BLaER1 treated with 17β-estradiol and CSF1 and Interleukin-3, amounts not matched to agents 10 nM and 100 nM (cell line): Measurements from ENCODE around the gene XPC.
A peak's percentile ranks its signal among the peaks of the same experiment; 100 is the strongest.

Source experiments
- H3K27ac ChIP-seq, 11 experiments: shearing (Covaris generic); formaldehyde crosslinking; 2 replicates each; pipeline ENCODE4 v1.8.1; 2022
- H3K27me3 ChIP-seq, 11 experiments: shearing (Covaris generic); formaldehyde crosslinking; 2 replicates each; pipeline ENCODE4 v1.8.1; 2022
- H3K36me3 ChIP-seq, 11 experiments: shearing (Covaris generic); formaldehyde crosslinking; 2 replicates each; pipeline ENCODE4 v1.8.1; 2022
- H3K4me1 ChIP-seq, 10 experiments: shearing (Covaris generic); formaldehyde crosslinking; 2 replicates each; pipeline ENCODE4 v1.8.1; 2022
- H3K4me2 ChIP-seq, 11 experiments: shearing (Covaris generic); formaldehyde crosslinking; 2 replicates each; pipeline ENCODE4 v1.8.1; 2022
- H3K4me3 ChIP-seq, 10 experiments: shearing (Covaris generic); formaldehyde crosslinking; 2 replicates each; pipeline ENCODE4 v1.8.1; 2022
- H3K9ac ChIP-seq, 11 experiments: shearing (Covaris generic); formaldehyde crosslinking; 2 replicates each; pipeline ENCODE4 v1.8.1; 2022
- H3K9me3 ChIP-seq, 11 experiments: shearing (Covaris generic); formaldehyde crosslinking; replicated peaks in 1 of 11; 2 replicates each; pipeline ENCODE4 v1.8.1; 2022
- H4K20me1 ChIP-seq, 11 experiments: shearing (Covaris generic); formaldehyde crosslinking; 2 replicates each; pipeline ENCODE4 v1.8.1; 2022
- Cebpa-rat ChIP-seq, 11 experiments: shearing (Covaris generic); IDR thresholded peaks; 2 replicates each; pipeline ENCODE4 v1.8.1; 2022

XPC gene

DNA sequence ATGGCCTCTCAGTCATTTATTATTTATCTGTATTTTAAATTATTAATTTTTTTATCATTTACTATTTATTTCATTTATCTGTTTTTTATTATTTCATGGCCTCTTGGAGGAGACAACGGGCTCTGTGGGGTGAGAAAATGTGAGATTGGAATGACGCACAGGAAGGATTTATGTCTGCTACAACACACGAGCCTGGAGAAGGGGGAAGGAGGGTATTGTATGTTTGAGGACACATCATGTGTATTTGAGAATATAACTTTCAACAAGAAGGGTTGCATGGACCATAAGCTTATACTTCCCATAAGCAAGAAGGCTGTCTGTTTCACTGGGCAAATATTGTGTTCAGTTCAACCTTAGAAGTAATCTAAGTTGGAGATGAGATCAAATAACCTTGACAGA is 31.9 kb upstream of the XPC start:
- no peak overlapping the region for H3K4me3 ChIP-seq
- H3K27ac ChIP-seq, result no peak overlapping the region
- no peak overlapping the region for H3K4me2 ChIP-seq
- H3K9ac ChIP-seq, result no peak overlapping the region
- H3K4me1 ChIP-seq, result peaks cover 0 to 4% (median 2%) of the 10 kb centered on the region in 10 experiments; a peak in 8 of 20 replicates
- no peaks in the 10 kb centered on the region for H4K20me1 ChIP-seq
- no peaks in the 10 kb centered on the region for H3K27me3 ChIP-seq
- TF ChIP-seq Cebpa-rat (IDR thresholded peaks at IDR 0.05), result no peak
- no peaks in the 10 kb centered on the region for H3K36me3 ChIP-seq
- no peaks in the 10 kb centered on the region for H3K9me3 ChIP-seq

- H3K36me3 ChIP-seq, result no peaks in the 10 kb centered on the region
- no peak overlapping the region for H3K4me3 ChIP-seq
- H3K9me3 ChIP-seq, result no peaks in the 10 kb centered on the region
- H3K4me1 ChIP-seq, result peaks cover 0 to 9% (median 7%) of the 10 kb centered on the region in 10 experiments; a peak in 18 of 20 replicates
- TF ChIP-seq Cebpa-rat (IDR thresholded peaks at IDR 0.05), result no peak
- H4K20me1 ChIP-seq, result no peaks in the 10 kb centered on the region
- no peaks in the 10 kb centered on the region for H3K27me3 ChIP-seq
- H3K4me2 ChIP-seq, result no peak overlapping the region
- H3K27ac ChIP-seq, result no peak overlapping the region
- H3K9ac ChIP-seq, result no peak overlapping the region
Measured at GRCh38 chr3:14209581-14210289, 31.3 kb upstream of the XPC start.

GRCh38 chr3:14208977-14209394 is 30.6 kb upstream of the XPC start:
- no peak for TF ChIP-seq Cebpa-rat (IDR thresholded peaks at IDR 0.05)
- no peak overlapping the region for H3K4me2 ChIP-seq
- no peak overlapping the region for H3K27ac ChIP-seq
- no peaks in the 10 kb centered on the region for H3K27me3 ChIP-seq
- no peak overlapping the region for H3K9ac ChIP-seq
- no peaks in the 10 kb centered on the region for H3K9me3 ChIP-seq
- no peak overlapping the region for H3K4me3 ChIP-seq
- H3K4me1 ChIP-seq, result peaks cover 0 to 17% (median 14%) of the 10 kb centered on the region in 10 experiments; a peak in 18 of 20 replicates
- no peaks in the 10 kb centered on the region for H4K20me1 ChIP-seq
- no peaks in the 10 kb centered on the region for H3K36me3 ChIP-seq

GRCh38 chr3:14208168-14208567 is 29.8 kb upstream of the XPC start:
- Histone ChIP-seq H3K27me3 (no peaks in the 10 kb centered on the region), H3K27ac (no peak overlapping the region), H3K9me3 (no peaks in the 10 kb centered on the region), H3K4me3 (no peak overlapping the region), H4K20me1 (0 out of 22 replicates have a peak, but pooled peaks cover 0 to 2% (median 0%) of the 10 kb centered on the region in 11 experiments), H3K4me2 (no peak overlapping the region), H3K36me3 (no peaks in the 10 kb centered on the region), H3K4me1 (peaks cover 0 to 25% (median 19%) of the 10 kb centered on the region in 10 experiments; a peak in 18 of 20 replicates), H3K9ac (no peak overlapping the region)
- no peak for TF ChIP-seq Cebpa-rat (IDR thresholded peaks at IDR 0.05)

DNA sequence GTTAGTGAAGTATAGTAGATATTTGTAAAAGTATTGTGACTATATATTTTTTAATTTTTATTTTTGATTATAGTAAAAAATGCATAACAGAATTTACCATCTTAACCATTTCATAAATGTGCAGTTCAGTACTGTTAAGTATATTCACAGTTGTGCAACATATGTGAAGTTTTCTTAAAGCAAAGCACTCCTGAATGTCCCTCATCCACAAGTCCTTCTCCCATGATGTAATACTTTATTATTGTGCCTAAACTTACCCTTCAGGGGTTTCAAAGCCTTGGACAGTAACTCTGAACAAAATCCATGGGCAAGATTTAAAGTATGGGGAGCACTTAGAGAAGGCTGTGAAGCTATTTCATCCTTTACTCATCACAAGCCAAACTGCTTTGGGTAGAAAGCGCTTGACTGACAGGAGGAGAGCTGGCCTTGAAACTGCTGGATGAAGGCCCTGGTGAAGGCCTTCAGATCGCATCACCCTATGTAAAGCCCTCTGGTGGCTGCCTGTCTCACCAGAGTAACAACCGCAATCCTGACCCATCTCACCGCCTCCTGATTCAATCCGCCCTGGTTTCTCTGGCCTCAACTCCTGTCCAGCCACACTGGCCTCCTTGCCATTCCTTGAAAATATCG is 28.3 kb upstream of the XPC start:
- no peaks in the 10 kb centered on the region for H3K36me3 ChIP-seq
- H3K9me3 ChIP-seq, result no peaks in the 10 kb centered on the region
- peaks cover 0 to 10% (median 0%) of the 10 kb centered on the region in 11 experiments; a peak in 2 of 22 replicates for H4K20me1 ChIP-seq
- H3K27ac ChIP-seq, result peak overlapping the region in 2 of 11 experiments; percentile 1 to 3; a peak in 1 of 22 replicates
- H3K9ac ChIP-seq, result no peak overlapping the region
- H3K4me3 ChIP-seq, result no peak overlapping the region
- H3K4me2 ChIP-seq, result no peak overlapping the region
- H3K27me3 ChIP-seq, result no peaks in the 10 kb centered on the region
- TF ChIP-seq Cebpa-rat (IDR thresholded peaks at IDR 0.05), result no peak
- peaks cover 0 to 25% (median 19%) of the 10 kb centered on the region in 10 experiments; a peak in 18 of 20 replicates for H3K4me1 ChIP-seq

- Histone ChIP-seq H4K20me1 (peaks cover 0 to 15% (median 4%) of the 10 kb centered on the region in 11 experiments; a peak in 7 of 22 replicates), H3K27ac (peak overlapping the region in 9 of 11 experiments; percentile 38 to 72 (median 64); a peak in 16 of 22 replicates), H3K27me3 (no peaks in the 10 kb centered on the region), H3K4me2 (peak overlapping the region in 10 of 11 experiments; percentile 9 to 72 (median 55); a peak in 18 of 22 replicates), H3K4me3 (no peak overlapping the region), H3K9me3 (no peaks in the 10 kb centered on the region), H3K9ac (peak overlapping the region in 7 of 11 experiments; percentile 7 to 51 (median 32); a peak in 9 of 22 replicates), H3K4me1 (peaks cover 0 to 25% (median 19%) of the 10 kb centered on the region in 10 experiments; a peak in 18 of 20 replicates), H3K36me3 (peaks cover 2 to 17% (median 8%) of the 10 kb centered on the region in 11 experiments; a peak in 21 of 22 replicates)
- peak in 9 of 11 experiments; percentile 68 to 93 (median 87); a peak in 20 of 22 replicates for TF ChIP-seq Cebpa-rat (IDR thresholded peaks at IDR 0.05)
Measured at GRCh38 chr3:14204515-14205284, 26.3 kb upstream of the XPC start.

GRCh38 chr3:14203521-14204079 is 25.2 kb upstream of the XPC start:
- Histone ChIP-seq H3K27me3 (no peaks in the 10 kb centered on the region), H3K27ac (peak overlapping the region in 6 of 11 experiments; percentile 21 to 72 (median 66); a peak in 8 of 22 replicates), H3K4me1 (peaks cover 0 to 25% (median 19%) of the 10 kb centered on the region in 10 experiments; a peak in 18 of 20 replicates), H3K4me3 (no peak overlapping the region), H3K9me3 (no peaks in the 10 kb centered on the region), H3K36me3 (peaks cover 13 to 28% (median 19%) of the 10 kb centered on the region in 11 experiments; a peak in 21 of 22 replicates), H3K9ac (0 out of 22 replicates have a peak overlapping the region, but pooled peaks of 2 of the 11 experiments have one; percentile 8 to 44), H4K20me1 (peaks cover 0 to 15% (median 4%) of the 10 kb centered on the region in 11 experiments; a peak in 7 of 22 replicates), H3K4me2 (peak overlapping the region in 6 of 11 experiments; percentile 14 to 72 (median 55); a peak in 8 of 22 replicates)
- TF ChIP-seq Cebpa-rat (IDR thresholded peaks at IDR 0.05), result no peak

- peaks cover 0 to 15% (median 4%) of the 10 kb centered on the region in 11 experiments; a peak in 7 of 22 replicates for H4K20me1 ChIP-seq
- H3K36me3 ChIP-seq, result peaks cover 19 to 34% (median 25%) of the 10 kb centered on the region in 11 experiments; a peak in 21 of 22 replicates
- H3K27ac ChIP-seq, result 0 out of 22 replicates have a peak overlapping the region, but pooled peaks of 2 of the 11 experiments have one; percentile 5 to 19
- peaks cover 0 to 25% (median 19%) of the 10 kb centered on the region in 10 experiments; a peak in 18 of 20 replicates for H3K4me1 ChIP-seq
- no peaks in the 10 kb centered on the region for H3K27me3 ChIP-seq
- H3K9me3 ChIP-seq, result no peaks in the 10 kb centered on the region
- H3K9ac ChIP-seq, result 0 out of 22 replicates have a peak overlapping the region, but pooled peaks of 1 of the 11 experiments have one; percentile 0
- no peak for TF ChIP-seq Cebpa-rat (IDR thresholded peaks at IDR 0.05)
- no peak overlapping the region for H3K4me2 ChIP-seq
- H3K4me3 ChIP-seq, result no peak overlapping the region
Measured at GRCh38 chr3:14202874-14203520, 24.6 kb upstream of the XPC start.
